HEK293 (cell line): Measurements from ENCODE around the gene COA5.

Experiments used
- BCL11A ChIP-seq: fragments of 450-650 bp; formaldehyde crosslinking; IDR thresholded peaks from 2 replicates; pipeline ENCODE4 v1.5.1; 2016; ENCODE audit warnings: low read depth, missing biosample characterization, missing genetic modification characterization
- GLI2 ChIP-seq: fragments of 450-650 bp; formaldehyde crosslinking; IDR thresholded peaks from 2 replicates; pipeline ENCODE4; 2017; ENCODE audit warnings: missing biosample characterization, missing genetic modification characterization, low read depth, borderline replicate concordance
- GLI4 ChIP-seq: fragments of 450-650 bp; formaldehyde crosslinking; IDR thresholded peaks from 2 replicates; pipeline ENCODE4 v1.5.1; 2016; ENCODE audit warnings: missing biosample characterization, missing genetic modification characterization
- IKZF3 ChIP-seq: fragments of 450-650 bp; IDR thresholded peaks from 2 replicates; pipeline ENCODE4 v1.5.0; 2018; ENCODE audit warnings: missing biosample characterization, mild to moderate bottlenecking, missing genetic modification characterization, moderate library complexity
- KLF7 ChIP-seq: fragments of 450-650 bp; formaldehyde crosslinking; IDR thresholded peaks from 2 replicates; pipeline ENCODE4 v1.5.1; 2016; ENCODE audit warnings: missing biosample characterization, missing genetic modification characterization, borderline replicate concordance
- OVOL3 ChIP-seq: fragments of 450-650 bp; formaldehyde crosslinking; IDR thresholded peaks from 2 replicates; pipeline ENCODE4 v1.5.1; 2016; ENCODE audit warnings: missing biosample characterization, missing genetic modification characterization
- SCRT1 ChIP-seq: fragments of 450-650 bp; formaldehyde crosslinking; IDR thresholded peaks from 2 replicates; pipeline ENCODE4 v1.5.1; 2016; ENCODE audit warnings: missing biosample characterization, missing genetic modification characterization, borderline replicate concordance
- SP2 ChIP-seq: fragments of 450-650 bp; formaldehyde crosslinking; IDR thresholded peaks from 2 replicates; pipeline ENCODE4 v1.5.1; 2016; ENCODE audit warnings: missing biosample characterization, missing genetic modification characterization
- SP3 ChIP-seq: fragments of 450-650 bp; formaldehyde crosslinking; IDR thresholded peaks from 2 replicates; pipeline ENCODE4 v1.5.1; 2016; ENCODE audit warnings: missing biosample characterization, missing genetic modification characterization
- YY2 ChIP-seq: fragments of 450-650 bp; formaldehyde crosslinking; IDR thresholded peaks from 2 replicates; pipeline ENCODE4 v1.5.1; 2016; ENCODE audit warnings: missing biosample characterization, missing genetic modification characterization
- ZBTB17 ChIP-seq: fragments of 450-650 bp; formaldehyde crosslinking; IDR thresholded peaks from 2 replicates; pipeline ENCODE4 v1.5.1; 2016; ENCODE audit warnings: missing biosample characterization, missing genetic modification characterization
- ZFP41 ChIP-seq: fragments of 450-650 bp; formaldehyde crosslinking; IDR thresholded peaks from 2 replicates; pipeline ENCODE4 v1.5.1; 2016; ENCODE audit warnings: missing biosample characterization, missing genetic modification characterization, borderline replicate concordance
- ZNF121 ChIP-seq: fragments of 450-650 bp; formaldehyde crosslinking; IDR thresholded peaks from 2 replicates; pipeline ENCODE4 v1.5.1; 2016; ENCODE audit warnings: missing biosample characterization, missing genetic modification characterization
- ZNF184 ChIP-seq: fragments of 450-650 bp; IDR thresholded peaks from 2 replicates; pipeline ENCODE4 v1.5.1; 2018; ENCODE audit warnings: missing biosample characterization, mild to moderate bottlenecking, missing genetic modification characterization
- ZNF202 ChIP-seq: fragments of 450-650 bp; formaldehyde crosslinking; IDR thresholded peaks from 2 replicates; pipeline ENCODE4 v1.5.1; 2016; ENCODE audit warnings: missing biosample characterization, missing genetic modification characterization, borderline replicate concordance
- ZNF221 ChIP-seq: fragments of 450-650 bp; formaldehyde crosslinking; IDR thresholded peaks from 2 replicates; pipeline ENCODE4 v1.5.1; 2017; ENCODE audit warnings: missing biosample characterization, missing genetic modification characterization, borderline replicate concordance
- ZNF223 ChIP-seq: fragments of 450-650 bp; formaldehyde crosslinking; IDR thresholded peaks from 2 replicates; pipeline ENCODE4 v1.5.1; 2016; ENCODE audit warnings: missing biosample characterization, missing genetic modification characterization
- ZNF23 ChIP-seq: fragments of 450-650 bp; formaldehyde crosslinking; IDR thresholded peaks from 2 replicates; pipeline ENCODE4 v1.5.1; 2016; ENCODE audit warnings: missing biosample characterization, missing genetic modification characterization, borderline replicate concordance
- ZNF24 ChIP-seq: fragments of 450-650 bp; formaldehyde crosslinking; IDR thresholded peaks from 2 replicates; pipeline ENCODE4 v1.5.1; 2016; ENCODE audit warnings: missing biosample characterization, missing genetic modification characterization
- ZNF274 ChIP-seq, 2 experiments: fragments of 200-500 bp in 1 of 2; fragments of 450-650 bp in 1 of 2; sonication (Bioruptor generic) in 1 of 2; formaldehyde crosslinking in 1 of 2; IDR thresholded peaks; 2 replicates each; pipeline versions ENCODE4 v1.5.1 to v1.6.1; 2014 to 2016; ENCODE audit warnings: borderline replicate concordance in 1 of 2, inconsistent platforms in 1 of 2, low read length in 1 of 2, missing biosample characterization in 1 of 2, missing genetic modification characterization in 1 of 2
- ZNF324 ChIP-seq: fragments of 450-650 bp; formaldehyde crosslinking; IDR thresholded peaks from 2 replicates; pipeline ENCODE4 v1.5.1; 2016; ENCODE audit warnings: missing biosample characterization, missing genetic modification characterization
- ZNF366 ChIP-seq: fragments of 450-650 bp; formaldehyde crosslinking; conservative IDR thresholded peaks from 2 replicates; pipeline ENCODE4 v1.5.1; 2016; ENCODE audit warnings: missing biosample characterization, missing genetic modification characterization
- ZNF391 ChIP-seq: fragments of 450-650 bp; formaldehyde crosslinking; IDR thresholded peaks from 2 replicates; pipeline ENCODE4 v1.5.1; 2016; ENCODE audit warnings: low read depth, missing biosample characterization, missing genetic modification characterization, borderline replicate concordance
- ZNF404 ChIP-seq: fragments of 450-650 bp; formaldehyde crosslinking; IDR thresholded peaks from 2 replicates; pipeline ENCODE4 v1.5.1; 2017; ENCODE audit warnings: missing biosample characterization, missing genetic modification characterization
- ZNF426 ChIP-seq: fragments of 450-650 bp; formaldehyde crosslinking; IDR thresholded peaks from 2 replicates; pipeline ENCODE4 v1.5.1; 2017; ENCODE audit warnings: missing biosample characterization, missing genetic modification characterization, mild to moderate bottlenecking, inconsistent platforms, moderate library complexity
- ZNF473 ChIP-seq: fragments of 450-650 bp; formaldehyde crosslinking; IDR thresholded peaks from 2 replicates; pipeline ENCODE4 v1.5.1; 2017; ENCODE audit warnings: missing biosample characterization, missing genetic modification characterization
- ZNF501 ChIP-seq: fragments of 450-650 bp; formaldehyde crosslinking; IDR thresholded peaks from 2 replicates; pipeline ENCODE4 v1.5.1; 2016; ENCODE audit warnings: missing biosample characterization, missing genetic modification characterization
- ZNF529 ChIP-seq: fragments of 450-650 bp; formaldehyde crosslinking; IDR thresholded peaks from 2 replicates; pipeline ENCODE4 v1.5.1; 2017; ENCODE audit warnings: missing genetic modification characterization, missing biosample characterization; ENCODE audit not compliant: insufficient replicate concordance
- ZNF560 ChIP-seq: fragments of 450-650 bp; formaldehyde crosslinking; IDR thresholded peaks from 2 replicates; pipeline ENCODE4 v1.5.1; 2017; ENCODE audit warnings: missing biosample characterization, missing genetic modification characterization, borderline replicate concordance
- ZNF561 ChIP-seq: fragments of 450-650 bp; IDR thresholded peaks from 2 replicates; pipeline ENCODE4 v1.5.1; 2018; ENCODE audit warnings: missing biosample characterization, missing genetic modification characterization, borderline replicate concordance
- ZNF600 ChIP-seq: fragments of 450-650 bp; formaldehyde crosslinking; IDR thresholded peaks from 2 replicates; pipeline ENCODE4 v1.5.1; 2016; ENCODE audit warnings: missing biosample characterization, missing genetic modification characterization
- ZNF624 ChIP-seq: fragments of 450-650 bp; formaldehyde crosslinking; IDR thresholded peaks from 2 replicates; pipeline ENCODE4 v1.5.1; 2017; ENCODE audit warnings: missing biosample characterization, missing genetic modification characterization
- ZNF677 ChIP-seq: fragments of 450-650 bp; IDR thresholded peaks from 2 replicates; pipeline ENCODE4 v1.5.0; 2018; ENCODE audit warnings: missing biosample characterization, mild to moderate bottlenecking, missing genetic modification characterization, moderate library complexity
- ZNF747 ChIP-seq: fragments of 450-650 bp; formaldehyde crosslinking; IDR thresholded peaks from 2 replicates; pipeline ENCODE4 v1.5.1; 2016; ENCODE audit warnings: missing biosample characterization, missing genetic modification characterization
- ZNF785 ChIP-seq: fragments of 450-650 bp; formaldehyde crosslinking; IDR thresholded peaks from 2 replicates; pipeline ENCODE4 v1.5.1; 2016; ENCODE audit warnings: missing biosample characterization, missing genetic modification characterization
- ZXDB ChIP-seq: fragments of 450-650 bp; formaldehyde crosslinking; IDR thresholded peaks from 2 replicates; pipeline ENCODE4 v1.5.1; 2016; ENCODE audit warnings: missing biosample characterization, missing genetic modification characterization
- TF ChIP-seq, protein P1 (sequence below): fragments of 450-650 bp; formaldehyde crosslinking; IDR thresholded peaks from 2 replicates; pipeline ENCODE4 v1.5.1; 2016; ENCODE audit warnings: missing biosample characterization, missing genetic modification characterization
- TF ChIP-seq, protein P2 (sequence below): fragments of 450-650 bp; formaldehyde crosslinking; IDR thresholded peaks from 2 replicates; pipeline ENCODE4 v1.5.1; 2017; ENCODE audit warnings: missing biosample characterization, missing genetic modification characterization
- TF ChIP-seq, protein P3 (sequence below): sonication (generic); formaldehyde crosslinking; IDR thresholded peaks from 2 replicates; pipeline ENCODE4 v1.8.1; 2022; ENCODE audit warnings: mild to moderate bottlenecking, moderate library complexity, missing genetic modification reagents

The COA5 gene

DNA sequence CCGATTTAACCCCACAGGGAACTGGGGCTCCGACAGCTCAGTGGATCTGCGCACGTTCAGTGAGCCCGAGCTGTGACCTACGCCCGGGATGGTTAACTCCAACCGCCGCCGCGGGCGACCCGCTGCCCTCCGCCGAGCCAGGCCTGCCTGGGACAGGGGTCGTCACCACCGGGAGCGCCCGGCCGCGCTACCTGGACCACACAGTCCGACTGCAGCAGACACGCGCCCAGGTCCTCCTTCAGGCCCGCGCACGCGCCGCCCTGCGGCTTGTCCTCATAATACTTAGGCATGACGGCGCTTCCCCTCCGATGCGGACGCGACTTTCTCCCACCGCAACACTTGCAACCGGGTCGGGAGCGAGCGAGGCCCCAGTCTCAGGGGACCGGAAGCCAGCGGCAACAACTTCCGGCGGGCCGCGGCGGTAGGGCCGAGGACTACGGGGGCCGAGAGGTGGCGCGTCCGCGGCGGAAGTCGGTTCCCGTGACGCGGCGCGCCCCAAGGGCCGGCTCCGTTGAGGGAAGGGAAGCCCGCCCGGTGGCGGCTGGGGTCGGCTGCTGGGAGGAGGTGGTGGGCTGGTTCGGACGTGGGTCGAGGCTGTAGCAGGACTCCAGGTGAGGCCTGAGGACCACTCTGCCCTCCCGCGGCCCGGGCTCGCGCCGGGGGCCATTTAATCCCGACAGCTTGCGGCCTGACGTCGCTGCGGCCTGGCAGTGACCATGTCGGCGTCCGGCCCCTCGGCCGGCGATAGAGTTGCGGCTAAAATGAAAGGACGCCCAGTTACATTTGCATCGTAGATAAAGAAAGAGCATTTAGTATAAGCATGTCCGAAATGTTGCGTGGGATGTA is at the start of gene COA5, which contains the start of gene UNC50 (continued):
- no peak for TF ChIP-seq ZNF223 (tag by site-specific recombination)
- no peak for TF ChIP-seq ZNF426 (tag by site-specific recombination)
- TF ChIP-seq, protein P1, sequence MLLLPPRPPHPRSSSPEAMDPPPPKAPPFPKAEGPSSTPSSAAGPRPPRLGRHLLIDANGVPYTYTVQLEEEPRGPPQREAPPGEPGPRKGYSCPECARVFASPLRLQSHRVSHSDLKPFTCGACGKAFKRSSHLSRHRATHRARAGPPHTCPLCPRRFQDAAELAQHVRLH (tag by site-specific recombination), result 0 out of 2 replicates have a peak, but pooled peaks have one; percentile 56
- TF ChIP-seq ZNF23 (tag by site-specific recombination), result no peak
- no peak for TF ChIP-seq YY2 (tag by site-specific recombination)
- no peak for TF ChIP-seq ZFP41 (tag by site-specific recombination)
- no peak for TF ChIP-seq ZNF785
- TF ChIP-seq ZNF221 (tag by site-specific recombination), result no peak
- TF ChIP-seq ZNF560, result no peak
- TF ChIP-seq ZNF561 (tag by site-specific recombination), result 0 out of 2 replicates have a peak, but pooled peaks have one; percentile 36
- TF ChIP-seq SP3 (tag by site-specific recombination), result peak; percentile 41
- TF ChIP-seq ZXDB (tag by site-specific recombination), result peak; percentile 88
- no peak for TF ChIP-seq ZNF121 (tag by site-specific recombination)
- TF ChIP-seq ZNF391, result no peak; the same call in 1 of the 2 replicates
- no peak for TF ChIP-seq ZNF404 (tag by site-specific recombination)
- no peak for TF ChIP-seq ZNF366 (tag by site-specific recombination)
- no peak for TF ChIP-seq KLF7
- no peak for TF ChIP-seq OVOL3
- TF ChIP-seq ZNF600 (tag by site-specific recombination), result peak; percentile 99
- TF ChIP-seq ZNF24, result no peak
- TF ChIP-seq ZNF624 (tag by site-specific recombination), result no peak
- TF ChIP-seq GLI4 (tag by site-specific recombination), result 0 out of 2 replicates have a peak, but pooled peaks have one; percentile 67
- TF ChIP-seq SCRT1 (tag by site-specific recombination), result no peak
- TF ChIP-seq ZNF202 (tag by site-specific recombination), result no peak
- TF ChIP-seq ZNF184 (tag by site-specific recombination), result no peak
- no peak for TF ChIP-seq ZNF473 (tag by site-specific recombination)
- peak; percentile 82 for TF ChIP-seq SP2 (tag by site-specific recombination)
- TF ChIP-seq ZNF747, result no peak
- TF ChIP-seq, protein P2, sequence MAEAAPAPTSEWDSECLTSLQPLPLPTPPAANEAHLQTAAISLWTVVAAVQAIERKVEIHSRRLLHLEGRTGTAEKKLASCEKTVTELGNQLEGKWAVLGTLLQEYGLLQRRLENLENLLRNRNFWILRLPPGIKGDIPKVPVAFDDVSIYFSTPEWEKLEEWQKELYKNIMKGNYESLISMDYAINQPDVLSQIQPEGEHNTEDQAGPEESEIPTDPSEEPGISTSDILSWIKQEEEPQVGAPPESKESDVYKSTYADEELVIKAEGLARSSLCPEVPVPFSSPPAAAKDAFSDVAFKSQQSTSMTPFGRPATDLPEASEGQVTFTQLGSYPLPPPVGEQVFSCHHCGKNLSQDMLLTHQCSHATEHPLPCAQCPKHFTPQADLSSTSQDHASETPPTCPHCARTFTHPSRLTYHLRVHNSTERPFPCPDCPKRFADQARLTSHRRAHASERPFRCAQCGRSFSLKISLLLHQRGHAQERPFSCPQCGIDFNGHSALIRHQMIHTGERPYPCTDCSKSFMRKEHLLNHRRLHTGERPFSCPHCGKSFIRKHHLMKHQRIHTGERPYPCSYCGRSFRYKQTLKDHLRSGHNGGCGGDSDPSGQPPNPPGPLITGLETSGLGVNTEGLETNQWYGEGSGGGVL (tag by site-specific recombination), result no peak
- TF ChIP-seq BCL11A, result no peak
- peak; percentile 65; the same call in 1 of the 2 replicates for TF ChIP-seq ZNF501 (tag by site-specific recombination)
- TF ChIP-seq ZNF274 (IDR thresholded peaks at IDR 0.05; ENCODE audit: low read length), result no peak
- TF ChIP-seq ZNF274 (tag by site-specific recombination; IDR thresholded peaks at IDR 0.05; ENCODE audit: borderline replicate concordance), result no peak
- TF ChIP-seq ZNF529, result no peak
- TF ChIP-seq ZBTB17, result peak; percentile 43; the same call in 1 of the 2 replicates
- TF ChIP-seq ZNF324, result peak; percentile 40; the same call in 1 of the 2 replicates
- TF ChIP-seq GLI2 (tag by site-specific recombination), result no peak
- TF ChIP-seq ZNF677, result 0 out of 2 replicates have a peak, but pooled peaks have one; percentile 10
- TF ChIP-seq, protein P3, sequence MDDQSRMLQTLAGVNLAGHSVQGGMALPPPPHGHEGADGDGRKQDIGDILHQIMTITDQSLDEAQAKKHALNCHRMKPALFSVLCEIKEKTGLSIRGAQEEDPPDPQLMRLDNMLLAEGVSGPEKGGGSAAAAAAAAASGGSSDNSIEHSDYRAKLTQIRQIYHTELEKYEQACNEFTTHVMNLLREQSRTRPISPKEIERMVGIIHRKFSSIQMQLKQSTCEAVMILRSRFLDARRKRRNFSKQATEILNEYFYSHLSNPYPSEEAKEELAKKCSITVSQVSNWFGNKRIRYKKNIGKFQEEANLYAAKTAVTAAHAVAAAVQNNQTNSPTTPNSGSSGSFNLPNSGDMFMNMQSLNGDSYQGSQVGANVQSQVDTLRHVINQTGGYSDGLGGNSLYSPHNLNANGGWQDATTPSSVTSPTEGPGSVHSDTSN, result no peak
- TF ChIP-seq IKZF3 (tag by site-specific recombination), result no peak
